GM19452 (cell line): ENCODE results near the gene CCDC71L.

ENCODE experiments used
- ATAC-seq: cut with Tn5 transposase; IDR thresholded peaks from one replicate; pipeline ENCODE4 v1.9.1; 2021; ENCODE audit not compliant: unreplicated experiment

Gene CCDC71L

DNA sequence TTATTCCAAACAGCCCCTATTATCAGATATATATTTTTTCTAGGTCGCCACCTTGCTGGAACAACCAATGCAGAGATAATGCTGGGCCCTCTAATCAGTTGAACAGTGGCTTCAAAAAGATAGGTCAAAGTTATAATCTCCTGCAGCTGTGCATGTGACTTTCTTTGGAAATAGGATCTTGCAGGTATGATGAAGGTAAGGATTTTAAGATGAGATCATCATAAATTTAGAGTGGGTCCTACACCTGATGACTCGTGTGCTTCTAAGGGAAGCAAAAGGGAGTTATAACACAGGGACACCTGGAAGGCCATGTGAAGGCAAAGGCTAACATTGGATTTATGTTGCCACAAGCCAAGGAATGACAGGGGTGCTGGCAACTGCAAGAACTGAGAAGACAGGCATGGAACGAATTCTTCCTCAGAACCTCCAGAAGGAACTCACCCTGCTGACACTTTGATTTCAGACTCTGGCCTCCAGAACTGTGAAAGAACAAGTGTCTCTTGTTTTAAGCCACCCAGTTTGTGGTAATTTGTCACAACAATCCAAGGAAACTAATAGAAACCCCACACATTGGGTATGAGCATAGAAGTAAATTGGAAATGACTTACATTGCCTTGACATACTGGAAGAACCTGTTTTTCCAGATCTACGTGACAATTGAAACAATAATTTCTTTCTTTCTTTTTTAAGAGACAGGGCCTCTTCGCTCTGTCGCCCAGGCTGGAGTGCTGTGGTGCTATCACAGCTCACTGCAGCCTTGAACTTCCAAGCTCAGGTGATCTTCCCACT is 34.4 kb downstream of the CCDC71L start:
- ATAC-seq = no peak

DNA sequence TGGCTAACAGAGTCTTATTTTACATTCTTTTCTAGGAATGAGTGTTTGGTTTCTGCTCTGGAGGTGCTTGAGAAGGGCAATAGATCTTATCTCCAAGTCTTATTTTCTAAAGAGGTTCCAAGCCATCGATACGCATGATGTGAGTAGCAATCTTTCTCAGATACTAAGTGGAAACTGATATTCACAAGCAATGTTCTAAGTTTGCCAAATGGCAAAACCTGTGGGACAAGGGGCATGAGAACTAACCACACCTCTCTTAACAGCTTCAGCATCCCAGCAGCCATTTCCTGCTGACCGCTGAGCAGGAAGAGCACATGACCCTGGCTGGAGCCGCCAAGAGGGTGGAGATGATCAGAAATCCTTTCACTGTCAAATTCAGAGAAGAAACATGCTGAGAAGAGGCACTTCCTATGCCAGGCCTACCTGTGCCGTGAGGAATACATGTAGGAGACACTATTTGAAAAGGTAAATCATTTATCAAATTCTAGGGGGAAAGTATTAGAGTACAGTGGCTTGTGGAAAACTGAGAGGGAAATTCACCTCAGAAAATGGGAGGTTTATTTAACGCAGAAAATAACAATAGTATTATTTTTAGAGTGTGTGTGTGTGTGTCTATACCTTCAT is 35.2 kb downstream of the CCDC71L start:
- ATAC-seq = no peak

DNA sequence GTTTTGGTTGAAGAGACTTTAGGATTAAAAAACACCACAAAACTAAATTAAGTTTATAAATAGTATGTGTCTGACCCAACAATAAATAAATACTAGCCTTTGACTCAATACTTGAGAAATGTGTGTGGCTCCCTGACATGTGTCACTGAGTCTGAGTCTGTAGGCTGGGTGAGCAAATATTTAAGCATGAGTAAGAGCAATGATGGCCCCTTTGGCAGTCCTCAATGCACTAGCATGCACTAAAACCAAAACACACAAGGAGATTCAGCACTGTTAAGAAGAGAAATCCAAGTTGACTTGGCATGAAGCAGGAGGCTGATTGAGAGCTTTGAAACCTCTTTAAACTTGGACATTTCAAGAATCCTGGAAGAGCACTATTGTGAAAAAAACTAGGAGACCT is 37.1 kb downstream of the CCDC71L start:
- no peak for ATAC-seq

DNA sequence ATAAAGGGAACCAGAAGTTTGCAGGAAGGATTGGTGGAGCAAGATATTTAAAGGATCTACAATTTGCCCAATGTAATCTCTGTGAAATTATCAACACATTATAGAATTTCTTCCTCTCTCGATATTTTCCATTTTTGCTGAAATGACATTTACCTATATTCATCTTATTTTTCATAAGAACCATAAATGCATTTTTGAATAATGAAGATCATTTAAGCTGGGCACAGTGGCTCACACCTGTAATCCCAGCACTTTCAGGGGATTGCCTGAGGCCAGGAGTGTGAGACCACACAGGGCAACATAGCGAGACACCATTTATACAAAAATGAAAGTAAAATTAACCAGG is 37.7 kb downstream of the CCDC71L start:
- no peak for ATAC-seq

DNA sequence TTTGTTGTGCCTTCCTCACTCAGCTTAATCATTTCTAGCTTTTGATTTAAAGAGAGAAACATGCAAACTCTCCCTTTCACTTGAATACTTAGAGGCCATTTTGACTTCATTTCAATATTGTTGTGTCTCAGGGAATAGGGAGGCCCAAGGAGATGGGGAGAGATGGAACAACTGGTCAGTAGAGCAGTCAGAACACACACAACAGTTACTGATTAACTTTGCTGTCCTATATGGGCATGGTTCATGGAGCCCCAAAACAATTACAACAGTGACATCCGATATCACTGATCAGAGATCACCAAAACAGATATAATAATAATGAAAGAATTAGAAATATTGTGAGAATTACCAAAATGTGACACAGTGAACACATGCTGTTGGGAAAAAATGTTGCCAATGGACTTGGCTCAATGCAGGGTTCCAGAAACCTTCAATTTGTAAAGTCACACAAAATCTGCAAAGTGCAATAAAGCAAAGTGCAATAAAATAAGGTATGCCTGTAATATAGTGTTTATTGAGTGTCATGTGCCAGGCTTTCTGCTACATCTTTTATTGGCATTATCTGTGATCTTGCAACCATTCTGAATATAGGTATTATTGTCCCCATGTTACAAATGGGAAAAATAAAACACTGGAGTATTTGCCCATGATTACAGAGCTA is 38.2 kb downstream of the CCDC71L start:
- no peak for ATAC-seq

DNA sequence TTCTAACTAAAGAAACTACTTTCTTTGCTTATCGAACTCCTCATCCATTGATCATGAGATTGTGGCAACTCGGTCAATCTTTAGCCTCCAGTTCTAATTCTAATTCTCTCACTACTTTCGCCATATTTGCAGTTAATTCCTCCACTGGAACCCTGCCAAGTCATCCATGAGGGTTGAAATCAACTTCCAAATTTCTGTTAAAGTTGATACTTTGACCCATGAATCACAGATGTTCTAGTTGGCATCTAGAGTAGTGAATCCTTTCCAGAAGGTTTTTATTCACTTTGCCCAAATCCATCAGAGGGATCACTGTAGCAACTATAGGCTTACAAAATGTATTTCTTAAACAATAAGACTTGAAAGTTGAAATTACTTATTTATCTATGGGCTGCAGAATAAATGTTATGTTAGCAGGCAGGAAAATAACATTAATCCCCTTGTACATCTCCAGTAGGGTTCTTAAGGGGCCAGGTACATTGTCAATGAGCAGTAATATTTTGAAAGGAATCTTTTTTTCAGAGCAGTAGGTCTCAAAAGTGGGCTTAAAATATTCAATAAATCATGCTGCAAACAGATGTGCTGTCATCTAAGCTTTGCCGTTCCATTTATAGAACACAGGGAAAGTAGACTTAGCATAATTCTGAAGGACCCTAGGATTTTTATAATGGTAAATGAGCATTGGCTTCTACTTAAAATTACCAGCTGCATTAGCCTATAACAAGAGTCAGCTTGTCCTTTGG is 39.4 kb downstream of the CCDC71L start:
- no peak for ATAC-seq

DNA sequence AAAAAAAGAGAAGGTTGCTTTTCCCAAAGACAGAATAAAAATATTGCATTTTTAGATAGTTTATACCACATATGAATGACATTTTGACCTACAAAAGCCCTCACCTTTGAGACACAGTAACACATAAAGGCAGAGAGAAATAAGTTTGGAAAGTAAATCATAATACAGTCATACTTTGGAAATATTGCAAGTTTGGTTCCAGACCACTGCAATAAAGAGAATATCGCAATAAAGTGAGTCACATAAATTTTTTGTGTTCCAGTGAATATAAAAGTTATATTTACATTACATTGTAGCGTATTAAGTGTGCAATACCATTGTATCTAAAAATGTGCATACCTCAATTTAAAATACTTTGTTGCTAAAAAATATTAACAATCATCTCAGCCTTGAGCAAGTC is 40.3 kb downstream of the CCDC71L start:
- no peak for ATAC-seq

DNA sequence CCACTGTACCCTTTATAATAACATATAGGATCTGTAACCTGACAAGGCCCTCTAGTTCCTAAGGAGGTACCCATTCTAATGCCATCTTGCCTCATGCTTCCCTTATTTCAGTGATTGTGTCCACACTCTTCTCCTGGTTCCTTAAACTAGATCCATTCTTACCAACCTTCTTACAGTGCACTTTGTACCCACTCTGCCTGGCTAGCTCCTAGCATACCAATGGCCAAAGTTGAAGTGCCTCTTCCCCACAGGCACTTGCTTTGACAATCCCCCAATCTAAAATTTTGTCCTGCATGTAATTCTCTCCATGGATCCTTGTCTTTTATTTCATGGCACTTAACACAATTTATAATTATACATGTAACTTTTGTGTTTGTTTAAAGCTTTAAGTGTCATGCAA is 40.9 kb downstream of the CCDC71L start:
- no peak for ATAC-seq

DNA sequence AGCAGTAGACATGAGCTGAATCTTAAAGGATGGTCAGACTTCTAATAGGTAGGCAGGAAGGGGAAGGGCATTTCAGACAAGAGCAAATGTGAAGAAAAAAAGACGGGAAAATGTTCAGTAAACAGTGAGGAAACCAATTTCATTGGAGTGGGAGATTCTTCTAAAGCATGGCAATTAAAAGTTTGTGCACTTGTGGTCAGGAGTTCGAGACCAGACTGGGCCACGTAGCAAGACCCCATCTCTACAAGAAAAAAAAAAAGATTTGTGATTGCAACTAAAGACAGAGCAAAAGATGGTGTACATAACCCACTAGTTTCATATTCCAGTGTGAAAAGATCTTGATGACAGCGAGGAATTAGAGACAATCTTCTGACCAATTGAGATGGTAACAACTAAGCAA is 41.7 kb downstream of the CCDC71L start:
- ATAC-seq = no peak

DNA sequence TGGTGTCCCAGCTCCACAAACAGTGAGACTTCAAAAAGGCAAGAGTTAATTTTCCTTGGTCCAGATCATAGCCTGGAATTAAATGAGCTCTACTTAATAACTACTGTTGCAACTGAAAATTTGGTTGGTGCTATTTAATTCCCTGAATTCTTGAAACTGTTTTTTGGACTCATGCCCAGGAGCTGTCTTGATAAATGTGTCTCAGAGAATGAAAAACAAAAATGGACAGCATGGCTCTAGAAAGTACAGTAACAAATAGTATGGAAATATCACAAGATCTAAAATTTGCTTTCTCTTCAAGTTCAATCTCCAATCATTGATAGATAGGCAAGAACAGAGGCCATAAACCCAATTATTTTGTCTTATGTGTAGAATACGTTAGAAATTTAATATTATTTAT is 42.5 kb downstream of the CCDC71L start:
- ATAC-seq = no peak

DNA sequence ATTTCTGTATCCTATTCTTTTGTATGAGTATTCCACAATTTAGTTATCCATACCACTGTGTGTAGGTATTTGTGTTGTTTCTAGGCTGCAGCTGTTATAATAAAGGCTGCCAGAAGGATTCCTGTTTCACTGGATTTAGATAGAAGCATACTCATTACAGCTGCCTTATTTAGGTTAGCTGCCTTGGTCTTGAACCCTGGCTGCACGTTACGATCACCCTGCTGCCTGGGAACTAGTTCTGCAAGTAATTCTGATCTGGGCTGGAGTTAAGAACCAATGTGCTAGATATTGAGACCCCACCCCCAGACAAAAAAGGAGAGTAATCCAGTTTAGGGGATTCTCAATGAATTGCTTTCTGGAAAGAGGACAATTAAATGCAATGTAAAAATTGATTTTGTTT is 43.1 kb downstream of the CCDC71L start:
- ATAC-seq = no peak

DNA sequence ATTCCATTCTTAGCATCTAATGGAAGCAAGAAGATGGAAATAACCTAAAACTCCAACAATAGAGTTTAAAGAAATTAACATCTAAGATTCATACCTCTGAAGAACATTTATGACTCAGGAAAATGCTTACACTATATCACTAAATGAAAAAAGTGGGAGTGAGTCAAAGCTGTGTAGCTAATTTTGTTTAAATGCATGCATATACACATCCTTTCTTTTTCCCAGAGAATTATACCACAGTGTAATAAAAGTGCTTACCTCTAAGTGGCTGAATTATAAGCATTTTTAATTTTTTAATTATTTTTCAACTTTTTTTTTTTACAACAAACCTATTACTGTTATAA is 44.3 kb downstream of the CCDC71L start:
- no peak for ATAC-seq

DNA sequence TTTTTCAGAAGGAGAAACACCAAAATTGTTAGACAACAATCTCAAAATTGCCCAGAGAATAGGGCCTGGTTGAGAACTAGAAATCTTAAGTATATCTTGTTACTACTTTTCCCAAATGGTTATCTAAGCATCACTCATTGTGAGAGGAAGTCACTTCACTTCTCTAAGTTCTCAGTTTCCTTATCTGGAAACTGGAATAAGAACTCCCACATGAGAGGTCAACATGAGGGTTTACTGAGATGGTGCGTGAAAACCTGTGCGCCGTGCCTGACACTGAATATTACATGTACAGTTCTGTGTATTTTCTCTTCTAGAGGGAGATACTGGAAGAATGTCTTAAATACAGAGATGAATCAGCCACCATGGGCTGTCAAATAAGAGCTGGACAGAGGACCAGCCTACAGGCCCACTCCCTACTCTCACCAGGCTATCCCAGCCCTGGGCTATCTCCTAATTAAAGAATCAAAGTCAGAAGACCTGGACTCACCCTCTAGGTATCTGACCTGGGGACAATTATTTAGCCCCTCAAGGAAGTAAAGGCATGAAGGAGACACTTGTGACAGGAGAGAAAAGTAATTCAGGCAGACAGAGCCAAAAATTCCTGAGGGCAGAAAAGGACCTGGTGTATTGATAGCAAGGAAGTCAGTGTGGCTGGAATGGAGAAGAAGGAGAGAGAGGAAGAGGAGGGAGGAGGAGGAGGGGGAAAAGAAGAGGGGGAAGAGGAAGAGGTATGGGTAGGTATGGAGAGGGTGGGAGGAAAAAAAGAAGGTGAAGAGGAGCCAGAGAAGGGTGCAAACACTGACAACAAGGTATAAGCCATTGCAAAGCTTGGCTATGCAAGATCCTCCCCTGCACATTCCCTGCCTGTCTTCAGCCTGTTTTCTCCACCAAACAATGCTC is 44.9 kb downstream of the CCDC71L start:
- ATAC-seq = no peak

DNA sequence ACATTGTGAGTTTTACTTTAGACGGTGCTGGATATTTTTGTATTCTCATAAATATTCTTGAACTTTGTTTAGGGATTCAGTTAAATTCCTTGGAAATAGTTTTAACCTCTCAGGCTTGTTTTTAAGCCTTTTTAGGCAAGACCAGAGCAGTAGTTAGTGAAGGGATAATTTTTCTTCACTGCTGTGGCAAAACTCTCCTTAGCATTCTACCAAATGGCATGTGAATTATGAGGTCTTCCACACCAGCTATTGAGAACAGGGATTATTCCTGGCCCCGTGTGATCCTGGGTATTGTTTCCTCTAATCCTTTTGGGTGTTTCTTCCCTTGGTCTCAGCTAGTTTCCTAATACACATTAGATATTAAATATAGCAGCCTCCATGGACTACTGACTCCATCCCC is 46.2 kb downstream of the CCDC71L start:
- no peak for ATAC-seq

DNA sequence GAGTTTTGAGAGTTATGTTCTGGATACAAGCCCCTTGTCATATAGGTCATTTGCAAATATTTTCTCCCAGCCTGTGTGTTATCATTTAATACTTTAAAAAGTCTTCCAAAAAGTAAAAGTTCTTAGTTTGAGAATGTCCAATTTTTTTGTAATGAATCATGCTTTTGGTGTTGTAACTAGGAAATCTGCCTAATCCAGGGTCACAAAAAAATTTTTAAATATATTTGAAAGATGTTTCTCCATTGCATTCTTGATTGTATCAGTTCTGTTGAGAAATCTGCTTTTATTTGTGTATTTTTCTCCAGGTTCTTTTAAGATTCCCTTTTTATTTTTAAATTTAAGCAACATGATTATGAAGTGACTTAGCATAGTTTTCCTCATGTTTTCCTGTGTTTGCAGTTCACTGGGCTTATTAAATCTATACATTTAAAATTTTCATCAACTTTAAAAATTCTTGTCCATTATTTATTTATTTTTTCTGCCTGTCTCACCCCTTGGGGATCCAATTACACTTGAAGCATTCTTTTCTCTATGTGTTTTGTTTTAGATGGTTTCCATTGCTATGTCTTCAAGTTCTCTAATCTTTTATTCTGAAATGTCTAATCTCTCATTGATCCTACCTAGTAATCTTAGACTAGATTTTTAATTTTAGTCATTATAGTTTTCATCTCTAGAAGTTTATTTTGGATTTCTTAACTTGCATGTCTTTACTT is 47.0 kb downstream of the CCDC71L start:
- ATAC-seq = no peak

DNA sequence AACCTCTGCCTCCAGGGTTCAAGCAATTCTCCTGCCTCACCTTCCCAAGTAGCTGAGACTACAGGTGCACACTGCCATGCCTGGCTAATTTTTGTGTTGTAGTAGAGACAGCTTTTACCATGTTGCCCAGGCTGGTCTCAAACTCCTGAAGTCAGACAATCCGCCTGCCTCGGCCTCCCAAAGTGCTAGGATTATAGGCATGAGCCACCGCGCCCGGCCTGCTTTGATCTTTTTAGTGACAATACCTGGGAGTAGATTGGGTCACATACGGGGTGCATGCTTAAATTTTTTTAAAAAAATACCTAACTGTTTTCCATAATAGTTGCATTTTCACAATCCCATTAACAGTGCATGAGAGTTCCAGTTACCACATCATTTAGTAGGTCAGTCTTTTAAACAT is 47.7 kb downstream of the CCDC71L start:
- no peak for ATAC-seq

DNA sequence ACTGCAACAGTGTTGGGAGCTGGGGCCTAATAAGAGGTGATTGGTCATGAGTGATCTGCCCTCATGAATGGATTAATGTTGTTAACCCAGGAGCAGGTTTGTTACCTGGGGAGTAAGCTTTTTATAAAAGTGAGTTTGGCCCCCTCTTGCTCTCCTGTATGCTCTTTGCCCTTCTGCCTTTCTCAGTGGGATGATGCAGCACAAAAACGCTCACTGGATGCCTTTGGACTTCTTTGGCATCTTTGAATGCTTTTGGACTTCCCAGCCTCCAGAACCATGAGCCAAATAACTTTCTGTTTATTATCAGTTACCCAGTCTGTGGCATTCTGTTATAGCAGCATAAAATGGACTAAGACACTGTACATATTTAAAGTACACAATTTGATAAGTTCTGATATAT is 48.5 kb downstream of the CCDC71L start:
- ATAC-seq = no peak

DNA sequence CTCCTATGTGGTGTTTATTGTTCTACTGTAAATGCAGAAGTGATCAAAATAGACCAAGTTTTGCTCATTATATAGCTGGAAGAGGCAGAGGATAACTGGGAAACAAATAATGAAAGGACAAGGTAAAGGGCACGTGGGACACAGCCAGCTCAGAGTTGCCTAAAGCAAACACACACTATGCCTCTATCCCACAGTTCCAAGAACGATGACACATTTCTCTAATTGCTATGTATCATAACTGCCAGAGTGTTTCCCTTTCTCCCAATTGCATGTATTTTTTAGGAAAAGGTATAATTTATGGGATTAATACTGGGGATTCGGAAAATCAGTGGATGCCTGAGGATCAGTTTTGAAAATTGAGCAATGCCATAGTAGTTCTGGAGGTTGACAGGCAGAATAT is 49.0 kb downstream of the CCDC71L start:
- no peak for ATAC-seq

DNA sequence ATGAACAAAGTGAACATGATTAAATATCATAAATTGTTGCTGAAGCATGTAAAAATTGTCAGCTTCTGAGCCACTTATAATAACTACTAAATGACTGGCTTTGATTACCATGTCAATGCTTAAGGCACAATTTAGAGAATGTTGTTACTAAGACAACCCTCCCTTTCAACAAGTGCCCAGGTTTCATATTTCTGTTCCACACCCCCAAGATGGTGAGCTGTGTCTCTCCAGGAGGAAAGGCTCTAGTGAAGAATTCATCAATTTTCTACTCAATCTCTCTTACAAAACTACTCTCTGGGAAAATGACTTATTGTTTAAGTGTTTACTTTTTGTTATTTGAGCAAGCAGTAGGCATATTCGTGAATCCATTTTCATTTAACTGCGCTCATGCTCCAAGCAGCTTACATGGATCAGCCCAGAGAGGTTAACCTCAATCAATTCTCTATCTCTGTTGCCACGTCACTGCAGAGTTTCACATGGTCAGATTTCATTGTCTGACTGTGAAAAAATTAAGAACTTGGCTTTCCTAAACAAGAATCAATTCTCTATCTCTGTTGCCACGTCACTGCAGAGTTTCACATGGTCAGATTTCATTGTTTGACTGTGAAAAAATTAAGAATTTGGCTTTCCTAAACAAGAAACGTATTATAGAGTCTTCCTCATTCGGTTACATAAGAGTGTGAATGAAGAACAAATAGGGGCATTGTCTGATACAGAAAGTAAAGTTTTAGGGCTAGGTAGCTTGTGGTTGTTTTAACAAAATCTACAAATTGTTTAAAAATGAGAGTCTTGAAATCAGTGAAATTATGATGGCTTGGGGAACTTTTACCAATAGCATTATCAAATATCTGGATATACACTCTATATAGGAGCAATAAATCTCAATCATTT is 49.7 kb downstream of the CCDC71L start:
- no peak for ATAC-seq
